NCI-H774 (cell line): ENCODE results near the gene GNA12.
"Not testable (repeated sequence)": the region's sequence is repeated elsewhere in the genome, so short reads cannot be mapped to it uniquely, and the experiment has no call there.

Experiments used
- DNase-seq: peaks from one replicate; lab custom pipeline; 2025; lab: John Stamatoyannopoulos, UW

Gene GNA12

DNA sequence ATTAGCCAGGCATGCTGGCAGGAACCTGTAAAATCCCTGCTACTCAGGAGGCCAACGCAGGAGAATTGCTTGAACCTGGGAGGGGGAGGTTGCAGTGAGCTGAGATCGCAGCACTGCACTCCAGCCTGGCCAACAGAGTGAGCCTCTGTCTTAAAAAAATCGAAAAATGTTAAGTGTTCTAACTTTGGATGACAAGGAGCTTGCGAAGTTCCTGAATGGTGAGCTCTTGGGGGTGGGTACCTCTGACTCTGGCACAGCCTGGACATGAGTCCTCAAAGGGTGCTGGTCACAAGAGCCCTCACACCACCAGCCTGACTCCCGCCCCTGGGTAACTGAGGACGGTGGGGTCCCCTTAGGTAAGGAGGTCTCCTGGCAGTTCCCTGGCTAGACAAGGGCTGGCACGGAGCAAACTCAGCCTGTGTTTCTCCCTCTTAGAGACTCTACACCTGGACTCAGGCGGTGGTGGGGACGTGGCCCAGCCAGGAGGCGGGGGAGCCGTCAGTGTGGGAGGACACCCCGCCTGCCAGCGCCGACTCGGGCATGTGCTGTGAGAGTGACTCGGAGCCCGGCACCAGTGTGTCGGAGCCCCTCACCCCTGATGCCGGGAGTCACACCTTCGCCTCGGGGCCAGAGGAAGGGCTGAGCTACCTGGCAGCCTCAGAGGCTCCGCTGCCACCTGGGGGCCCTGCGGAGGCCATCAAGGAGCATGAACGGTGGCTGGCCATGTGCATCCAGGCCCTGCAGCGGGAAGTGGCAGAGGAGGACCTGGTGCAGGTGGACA is 132.0 kb downstream of the GNA12 start:
- no peak for DNase-seq

DNA sequence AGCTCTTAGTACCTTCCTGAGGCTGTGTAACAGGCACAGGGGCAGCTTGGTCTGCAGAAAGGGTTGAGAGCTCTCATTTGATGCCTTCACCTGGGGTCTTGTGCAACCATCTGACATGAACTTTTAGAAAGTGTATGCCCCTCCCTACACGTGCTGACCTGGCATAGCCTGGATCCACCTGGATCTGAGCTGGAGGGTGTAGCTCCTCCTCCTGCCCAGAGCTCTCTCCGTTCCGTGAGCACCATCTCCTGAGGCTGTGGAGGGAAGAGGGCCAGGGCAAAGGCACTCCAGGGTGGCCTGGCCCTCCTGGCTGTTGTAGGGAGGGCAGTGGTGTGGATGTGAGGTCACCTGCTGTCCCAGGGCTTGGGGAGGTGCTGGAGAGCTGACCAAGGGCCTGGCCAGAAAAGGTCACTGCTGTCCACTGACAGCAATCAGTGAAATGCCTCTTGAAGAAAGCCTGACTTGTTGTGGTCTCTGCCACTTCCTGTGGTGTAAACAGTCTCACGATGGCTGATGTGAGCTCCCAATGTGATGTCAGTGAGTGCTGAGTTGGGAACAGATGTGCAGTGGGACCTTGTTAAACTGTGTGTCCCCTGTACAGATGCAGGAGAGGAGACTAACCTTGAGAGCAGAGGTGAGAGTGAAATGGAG is 133.1 kb downstream of the GNA12 start:
- DNase-seq: no peak

DNA sequence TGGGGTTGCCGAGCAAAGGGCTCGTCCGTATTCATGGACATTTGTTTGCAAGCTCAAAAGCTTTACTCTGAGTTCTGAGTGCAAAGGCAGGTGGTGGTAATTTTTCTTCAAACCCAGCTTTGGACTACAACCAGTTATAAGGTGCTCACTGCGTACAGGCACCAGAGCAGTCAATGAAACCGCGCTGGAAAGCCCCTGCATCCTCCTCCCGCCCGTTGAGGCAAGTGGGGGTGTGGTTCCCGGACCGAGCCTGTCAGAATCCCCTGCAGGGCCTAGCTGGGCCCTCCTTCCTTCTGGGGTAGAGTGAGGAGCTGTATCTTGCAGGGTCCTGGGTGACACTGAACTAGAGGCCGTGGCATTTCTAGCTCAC is 133.8 kb downstream of the GNA12 start:
- DNase-seq: no peak

DNA sequence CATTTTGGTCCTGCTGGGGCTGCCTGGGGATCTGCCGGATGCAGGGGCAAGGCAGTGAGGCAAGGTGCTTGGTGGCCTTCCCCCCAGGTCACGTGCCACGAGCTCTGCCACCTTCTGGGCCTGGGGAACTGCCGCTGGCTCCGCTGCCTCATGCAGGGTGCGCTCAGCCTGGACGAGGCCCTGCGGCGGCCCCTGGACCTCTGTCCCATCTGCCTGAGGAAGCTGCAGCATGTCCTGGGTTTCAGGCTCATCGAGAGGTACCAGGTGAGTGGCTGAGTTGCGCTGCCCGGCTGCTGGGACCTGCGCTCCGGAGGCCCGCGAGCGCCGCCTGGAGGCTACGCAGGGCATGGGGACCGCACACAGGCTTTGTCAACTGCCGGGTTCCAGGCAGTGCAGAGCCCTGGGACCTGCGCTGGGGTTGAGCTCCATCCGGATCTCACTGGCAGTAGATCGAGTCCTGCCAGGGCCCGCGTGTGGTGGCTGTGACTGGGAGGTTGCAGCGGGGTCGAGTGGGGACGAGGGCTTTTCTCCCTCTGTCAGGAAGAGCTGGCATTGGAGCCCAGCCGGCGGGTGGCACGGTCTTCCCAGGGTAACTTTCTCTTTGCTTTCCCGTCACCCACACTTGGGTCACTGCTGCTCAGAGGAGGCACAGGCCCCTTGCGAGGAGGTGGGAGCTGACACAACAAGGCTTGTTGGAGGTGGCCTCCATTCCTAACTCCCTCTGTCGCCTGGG is 134.4 kb downstream of the GNA12 start:
- peak; percentile 65 for DNase-seq

DNA sequence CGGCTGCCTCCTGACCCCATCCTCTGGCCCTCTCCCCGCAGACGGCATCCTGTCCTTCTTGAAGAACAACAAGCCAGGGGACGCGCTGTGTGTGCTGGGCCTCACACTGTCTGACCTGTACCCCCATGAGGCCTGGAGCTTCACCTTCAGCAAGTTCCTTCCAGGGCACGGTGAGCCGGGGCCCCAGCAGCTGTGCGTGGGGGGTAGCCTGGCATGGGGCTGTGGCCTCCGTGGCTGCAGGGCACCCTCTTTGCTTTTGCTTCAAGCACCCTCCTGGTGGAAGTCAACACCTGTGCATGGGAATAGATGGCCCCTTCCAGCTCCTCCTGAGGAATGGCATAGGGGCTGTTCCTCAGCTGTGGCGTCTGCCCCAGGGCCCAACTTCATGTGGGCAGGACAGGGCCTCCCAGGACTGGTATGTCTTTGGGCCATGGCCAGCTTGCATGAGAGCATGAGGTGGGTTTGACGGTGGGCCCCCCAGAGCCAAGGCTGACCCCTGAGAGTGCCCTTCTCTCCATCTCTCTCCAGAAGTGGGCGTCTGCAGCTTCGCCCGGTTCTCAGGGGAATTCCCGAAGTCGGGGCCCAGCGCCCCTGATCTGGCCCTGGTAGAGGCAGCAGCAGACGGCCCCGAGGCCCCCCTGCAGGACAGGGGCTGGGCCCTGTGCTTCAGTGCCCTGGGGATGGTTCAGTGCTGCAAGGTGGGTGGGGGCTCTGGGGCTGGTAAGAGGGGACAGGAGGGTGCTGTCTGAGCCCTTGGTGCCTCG is 135.4 kb downstream of the GNA12 start:
- DNase-seq: no peak

DNA sequence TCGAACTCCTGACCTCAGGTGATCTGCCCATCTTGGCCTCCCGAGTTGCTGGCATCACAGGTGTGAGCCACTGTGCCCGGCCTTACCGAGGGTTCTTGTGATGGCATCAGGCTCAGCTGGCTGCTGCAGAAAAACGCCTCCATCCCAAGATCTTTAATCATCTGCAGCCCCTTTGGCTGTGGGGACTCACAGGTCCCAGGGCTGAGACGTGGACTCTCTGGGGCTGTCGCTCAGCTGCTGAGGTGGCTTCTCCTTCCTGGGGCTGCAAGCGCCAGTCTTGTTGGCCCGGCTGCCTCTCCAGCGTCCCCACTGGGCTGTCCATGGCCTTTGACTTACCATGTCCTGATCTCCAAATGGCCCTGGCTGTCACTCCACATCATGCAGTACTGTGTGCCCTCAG is 136.1 kb downstream of the GNA12 start:
- DNase-seq: no peak

DNA sequence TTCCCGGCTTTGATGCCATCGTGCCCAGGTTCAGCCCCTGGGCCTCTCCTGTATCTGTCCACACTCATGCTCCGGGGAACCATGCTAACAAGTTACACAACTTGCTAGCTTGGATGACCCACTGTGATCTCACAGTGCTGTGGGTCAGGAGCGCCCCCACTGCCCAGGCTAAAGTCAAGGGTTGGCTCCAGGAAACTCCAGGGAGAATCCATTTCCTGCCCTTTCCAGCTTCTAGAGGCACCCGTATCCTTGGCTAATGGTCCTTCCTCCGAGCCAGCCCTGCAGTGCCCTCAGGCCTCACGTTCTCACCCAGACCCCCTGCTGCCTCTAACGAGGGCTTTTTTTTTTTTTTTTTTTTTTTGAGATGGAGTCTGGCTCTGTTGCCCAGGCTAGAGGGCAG is 136.6 kb downstream of the GNA12 start:
- DNase-seq: no peak

DNA sequence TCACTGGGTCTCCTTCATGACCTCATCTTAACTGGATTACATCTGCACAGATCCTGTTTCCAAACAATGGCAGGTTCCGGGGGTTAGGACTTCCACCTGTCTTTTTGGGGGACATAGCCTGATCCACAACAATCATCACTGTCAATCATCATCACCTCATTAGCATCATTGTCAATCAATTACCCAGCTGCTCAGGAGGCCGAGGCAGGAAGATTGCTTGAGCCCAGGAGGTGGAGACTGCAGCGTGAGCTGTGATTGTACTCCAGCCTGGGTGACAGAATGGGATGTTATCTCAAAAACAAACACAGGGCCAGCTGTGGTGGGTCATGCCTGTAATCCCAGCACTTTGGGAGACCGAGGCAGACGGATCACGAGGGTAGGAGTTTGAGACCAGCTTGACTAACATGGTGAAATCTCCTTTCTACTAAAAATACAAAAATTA is 137.4 kb downstream of the GNA12 start:
- no peak for DNase-seq

DNA sequence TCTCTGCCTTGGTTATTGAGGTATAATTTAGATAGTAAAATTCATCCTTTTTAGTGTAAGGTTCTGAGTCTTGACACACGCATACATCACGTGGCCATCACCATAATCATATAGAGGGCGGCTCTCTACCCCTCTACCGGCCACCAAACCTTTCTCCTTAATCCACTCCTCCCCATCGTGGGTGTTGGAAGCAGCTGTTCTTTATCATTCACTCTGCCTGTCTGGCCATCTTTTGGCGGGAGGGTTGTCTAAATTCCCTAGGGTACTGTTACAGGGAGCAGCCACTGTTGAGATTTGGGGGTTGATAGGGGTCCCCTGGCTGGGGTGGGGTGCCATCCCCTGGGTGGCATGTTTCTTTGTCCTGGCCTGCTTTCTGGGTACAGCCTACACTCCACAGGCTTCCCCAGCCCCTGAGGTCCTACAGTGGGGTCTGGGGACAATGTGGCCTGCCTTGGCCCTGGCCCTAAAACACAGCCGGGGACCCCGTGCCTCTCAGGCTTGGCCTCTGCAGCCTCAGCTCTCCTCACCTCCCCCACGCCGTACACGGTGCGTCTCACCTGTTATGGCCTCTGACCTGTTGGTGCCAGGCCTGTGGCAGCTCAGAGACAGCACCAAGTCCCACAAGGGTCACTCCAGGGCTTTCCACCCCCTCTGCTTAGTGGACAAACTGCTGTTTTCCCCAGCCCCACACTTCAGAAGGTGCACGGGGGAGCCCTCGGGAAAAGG is 138.6 kb downstream of the GNA12 start:
- DNase-seq: no peak

DNA sequence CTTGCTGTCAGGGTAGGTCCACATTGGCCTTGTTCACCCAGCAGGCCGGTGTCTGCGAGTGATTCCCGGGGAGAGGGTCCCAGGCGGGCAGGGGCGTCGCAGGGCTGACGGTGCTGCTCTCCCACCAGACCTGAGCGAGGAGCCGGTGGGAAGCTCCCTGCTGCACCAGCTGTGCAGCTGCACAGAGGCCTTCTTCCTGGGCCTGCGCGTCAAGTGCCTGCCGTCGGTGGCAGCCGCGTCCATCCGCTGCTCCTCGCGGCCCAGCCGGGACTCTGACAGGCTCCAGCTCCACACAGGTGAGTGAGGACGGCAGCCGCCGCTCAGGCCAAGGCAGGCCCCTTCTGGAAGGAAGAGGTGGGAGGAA is 141.5 kb downstream of the GNA12 start:
- no peak for DNase-seq

DNA sequence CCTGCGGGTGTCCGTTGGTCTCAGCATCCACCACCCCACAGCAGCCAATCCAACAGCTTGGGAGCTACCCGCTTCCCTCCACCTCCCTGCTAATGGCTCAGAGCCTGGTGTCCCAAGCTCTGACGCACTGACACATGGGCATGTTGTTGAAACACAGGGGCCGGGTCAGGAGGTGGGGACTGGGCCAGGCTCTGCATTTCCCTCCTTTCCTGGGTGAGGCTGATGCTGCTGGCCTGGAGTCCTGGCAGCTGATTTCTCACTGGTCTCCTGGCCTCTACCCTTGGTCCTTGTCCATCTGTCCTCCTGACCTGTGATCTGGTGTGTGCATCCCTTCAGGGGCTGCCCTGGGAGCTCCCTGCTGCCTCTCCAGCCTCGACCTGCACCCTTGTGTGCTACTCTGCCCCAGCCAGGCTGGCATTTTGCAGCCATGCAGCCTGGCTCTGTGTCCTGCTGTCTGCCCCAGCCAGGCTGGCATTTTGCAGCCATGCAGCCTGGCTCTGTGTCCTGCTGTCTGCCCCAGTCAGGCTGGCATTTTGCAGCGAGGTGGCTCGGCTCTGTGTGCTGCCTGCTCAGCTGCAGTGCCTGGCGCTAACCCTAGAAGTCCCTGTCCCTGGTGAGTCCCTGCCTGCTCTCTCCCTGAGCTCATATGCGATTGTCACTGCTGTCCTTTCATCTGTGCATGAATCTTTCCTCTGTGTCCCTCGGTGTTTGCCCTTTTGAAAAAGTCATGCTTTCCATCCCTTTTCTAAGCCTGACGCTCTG is 142.1 kb downstream of the GNA12 start:
- DNase-seq: no peak

DNA sequence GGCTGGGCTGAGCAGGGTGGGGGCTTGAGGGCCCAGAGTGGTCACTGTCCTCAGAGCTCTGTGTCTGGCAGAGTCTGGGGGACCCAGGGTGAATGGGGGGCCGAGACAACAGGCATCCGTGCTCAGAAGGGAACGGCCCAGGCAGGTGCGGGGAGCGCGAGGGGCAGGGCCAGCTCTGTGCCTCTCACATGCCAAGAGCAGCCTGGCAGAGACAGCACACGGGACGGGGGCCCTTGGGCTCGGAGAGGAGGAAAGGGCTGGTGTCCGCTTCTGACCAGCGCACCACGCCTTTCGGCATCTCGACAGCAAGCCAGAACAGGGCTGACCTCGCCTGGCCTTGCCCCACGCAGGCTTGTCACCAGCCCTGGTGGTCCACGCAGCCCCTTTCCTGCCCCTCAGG is 142.7 kb downstream of the GNA12 start:
- DNase-seq: no peak

DNA sequence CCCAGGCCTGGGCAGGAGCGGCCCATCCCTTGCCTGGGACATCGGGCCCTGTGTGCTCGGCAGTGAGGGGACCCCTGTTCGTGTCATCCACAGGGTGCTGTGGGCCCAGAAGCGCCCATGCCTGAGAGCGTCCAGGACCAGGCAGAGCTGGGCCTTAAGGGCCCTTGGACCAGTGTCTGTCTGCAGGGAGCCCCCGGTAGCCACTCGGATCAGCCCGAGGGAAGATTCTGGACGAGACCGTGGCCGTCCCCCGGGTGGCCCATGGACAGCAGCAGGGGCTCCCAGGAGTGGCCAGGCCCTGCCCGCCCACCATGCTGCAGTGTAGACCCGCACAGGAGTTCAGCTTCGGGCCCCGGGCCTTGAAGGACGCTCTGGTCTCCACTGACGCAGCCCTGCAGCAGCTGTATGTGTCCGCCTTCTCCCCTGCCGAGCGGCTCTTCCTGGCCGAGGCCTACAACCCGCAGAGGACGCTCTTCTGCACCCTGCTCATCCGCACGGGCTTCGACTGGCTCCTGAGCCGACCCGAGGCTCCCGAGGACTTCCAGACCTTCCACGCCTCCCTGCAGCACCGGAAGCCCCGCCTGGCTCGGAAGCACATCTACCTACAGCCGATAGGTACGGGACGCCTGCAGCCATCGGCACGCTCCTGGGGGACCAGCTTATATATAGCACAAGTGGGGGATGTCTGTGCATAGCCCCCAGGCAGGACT is 143.8 kb downstream of the GNA12 start:
- DNase-seq: no peak

DNA sequence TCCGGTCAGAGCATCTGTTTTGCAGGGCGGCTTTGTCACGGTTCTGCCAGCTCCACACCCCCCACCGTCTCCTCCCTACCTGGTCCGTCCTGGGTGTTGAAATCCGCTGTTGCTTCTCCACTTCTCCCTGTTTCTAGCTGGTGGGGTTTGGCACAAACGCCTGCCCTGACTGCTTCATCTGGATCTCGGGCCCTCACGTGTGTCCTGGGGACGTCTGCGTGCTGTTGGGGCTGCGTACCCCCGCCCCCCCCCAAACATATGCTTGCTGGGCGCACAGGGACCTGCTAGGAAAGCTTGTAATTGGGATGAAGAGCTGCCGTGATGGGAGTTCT is 144.9 kb downstream of the GNA12 start:
- no peak for DNase-seq

DNA sequence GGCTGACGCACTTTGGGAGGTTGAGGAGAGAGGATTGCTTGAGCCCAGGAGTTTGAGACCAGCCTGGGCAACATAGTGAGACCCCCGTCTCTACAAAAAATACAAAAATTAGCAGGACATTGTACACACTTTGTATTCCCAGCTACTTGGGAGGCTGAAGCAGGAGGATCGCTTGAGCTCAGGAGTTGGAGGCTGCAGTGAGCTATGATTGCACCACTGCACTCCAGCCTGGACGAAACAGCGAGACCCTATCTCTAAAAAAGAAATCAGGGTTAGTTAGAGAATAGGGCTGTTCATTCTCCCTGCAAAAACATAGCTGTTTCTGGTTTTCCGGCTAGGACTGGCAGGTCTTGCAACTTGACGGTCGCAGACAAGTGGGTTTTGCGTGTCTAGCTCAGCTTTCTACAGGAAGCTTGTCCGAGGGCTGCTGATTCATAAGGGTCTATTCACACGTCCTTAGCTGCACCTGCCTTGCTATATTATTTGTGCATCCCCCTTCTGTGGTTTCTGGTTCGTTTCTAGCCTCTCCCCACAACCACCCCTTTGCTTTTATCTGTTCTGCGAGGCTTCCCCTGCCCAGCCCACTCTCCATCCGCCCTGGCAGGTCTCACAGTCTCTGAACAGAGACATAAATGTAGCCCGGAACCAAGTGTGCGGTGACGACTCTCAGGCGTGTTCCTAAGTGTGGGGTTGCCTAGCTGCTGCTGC is 145.4 kb downstream of the GNA12 start:
- no peak for DNase-seq

DNA sequence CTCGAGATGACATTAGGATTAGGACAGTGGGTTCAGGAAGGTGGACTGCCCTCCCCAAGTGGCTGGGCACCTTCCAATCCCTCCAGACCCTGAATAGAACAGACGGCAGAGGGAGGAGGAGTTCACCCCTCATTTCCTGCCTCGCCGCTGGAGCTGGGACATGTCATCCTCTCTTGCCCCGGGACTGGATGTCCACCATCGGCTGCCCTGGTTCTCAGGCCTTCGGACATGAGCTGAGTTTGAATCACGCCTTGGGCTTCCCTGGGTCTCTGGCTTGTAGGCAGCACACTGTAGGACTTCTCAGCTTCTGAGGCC is 150.0 kb downstream of the GNA12 start:
- DNase-seq: not testable (repeated sequence)

DNA sequence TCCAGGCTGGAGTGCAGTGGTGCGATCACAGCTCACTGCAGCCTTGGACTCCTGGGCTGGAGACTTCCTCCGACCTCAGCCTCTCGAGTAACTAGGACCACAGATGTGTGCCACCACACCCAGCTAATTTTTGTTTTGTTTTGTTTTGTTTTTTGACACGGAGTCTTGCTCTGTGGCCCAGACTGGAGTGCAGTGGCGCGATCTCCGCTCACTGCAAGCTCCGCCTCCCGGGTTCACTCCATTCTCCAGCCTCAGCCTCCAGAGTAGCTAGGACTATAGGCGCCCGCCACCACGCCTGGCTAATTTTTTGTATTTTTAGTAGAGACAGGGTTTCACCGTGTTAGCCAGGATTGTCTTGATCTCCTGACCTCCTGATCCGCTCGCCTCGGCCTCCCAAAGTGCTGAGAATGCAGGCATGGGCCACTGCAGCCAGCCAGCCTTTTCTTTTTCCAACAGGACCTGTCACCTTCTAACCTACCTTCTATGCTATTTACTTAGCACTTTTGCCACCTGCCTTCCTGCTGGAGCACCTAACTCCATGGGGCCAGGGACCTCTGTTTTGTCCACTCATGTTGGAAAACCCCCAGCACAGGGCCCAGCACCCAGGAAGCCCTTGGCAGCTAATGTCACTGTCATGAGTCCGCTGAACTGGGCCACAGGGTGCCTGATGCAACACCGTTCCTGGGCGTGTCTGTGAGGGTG is 150.5 kb downstream of the GNA12 start:
- DNase-seq: peak; percentile 1

DNA sequence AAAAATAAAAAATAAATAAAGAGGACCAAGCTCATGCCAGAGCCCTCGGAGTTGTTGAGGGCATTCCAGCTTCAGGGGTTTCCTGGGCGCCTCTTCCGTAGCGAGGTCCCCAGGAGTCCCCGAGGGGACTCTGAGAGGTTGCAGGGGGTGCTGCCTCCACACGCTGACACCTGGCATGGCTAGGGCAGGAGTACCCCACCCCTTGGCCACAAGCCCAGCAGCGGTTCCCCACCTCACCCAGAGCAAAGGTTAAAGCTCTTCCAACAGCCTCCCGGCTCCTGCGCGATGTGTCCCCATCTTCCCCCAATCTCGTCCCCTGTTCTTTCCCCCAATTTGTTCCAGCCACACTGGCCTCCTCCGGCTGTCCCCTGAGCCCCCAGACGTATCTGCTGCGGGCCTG is 151.6 kb downstream of the GNA12 start:
- DNase-seq: no peak

DNA sequence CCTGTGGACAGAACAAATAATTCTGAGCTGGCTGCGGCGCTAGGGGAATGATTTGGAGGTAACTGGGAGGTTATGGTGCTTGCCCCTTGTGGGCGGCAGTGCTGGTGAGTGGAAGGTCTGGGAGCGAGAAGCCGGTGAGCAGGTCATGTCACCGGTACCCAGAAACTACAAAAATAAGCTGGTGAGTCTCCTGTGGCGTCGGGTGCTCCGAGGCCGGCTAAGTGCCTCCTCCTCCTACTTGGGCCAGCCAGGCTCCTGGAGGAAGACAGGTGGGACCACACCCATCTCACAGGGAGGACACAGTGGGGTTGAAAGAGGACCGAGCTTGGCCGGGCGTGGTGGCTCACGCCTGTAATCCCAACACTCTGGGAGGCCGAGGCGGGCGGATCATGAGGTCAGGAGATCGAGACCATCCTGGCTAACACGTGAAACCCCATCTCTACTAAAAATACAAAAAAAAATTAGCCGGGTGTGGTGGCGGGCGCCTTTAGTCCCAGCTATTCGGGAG is 152.1 kb downstream of the GNA12 start:
- not testable (repeated sequence) for DNase-seq
